22Rv1 (cell line): ENCODE measurements around the gene FRY.

ENCODE experiments used
- H3K27ac ChIP-seq: fragments of 450-650 bp; 2 replicates; pipeline ENCODE4 v1.5.1; 2017
- ZFX ChIP-seq: fragments of 450-650 bp; IDR thresholded peaks from 2 replicates; pipeline ENCODE4 v1.6.1; 2017; ENCODE audit warnings: antibody characterized with exemption, borderline replicate concordance
- TF ChIP-seq, protein P1 (sequence below): fragments of 450-650 bp; IDR thresholded peaks from 2 replicates; pipeline ENCODE4 v1.5.1; 2017; ENCODE audit warnings: mild to moderate bottlenecking

Gene FRY

DNA sequence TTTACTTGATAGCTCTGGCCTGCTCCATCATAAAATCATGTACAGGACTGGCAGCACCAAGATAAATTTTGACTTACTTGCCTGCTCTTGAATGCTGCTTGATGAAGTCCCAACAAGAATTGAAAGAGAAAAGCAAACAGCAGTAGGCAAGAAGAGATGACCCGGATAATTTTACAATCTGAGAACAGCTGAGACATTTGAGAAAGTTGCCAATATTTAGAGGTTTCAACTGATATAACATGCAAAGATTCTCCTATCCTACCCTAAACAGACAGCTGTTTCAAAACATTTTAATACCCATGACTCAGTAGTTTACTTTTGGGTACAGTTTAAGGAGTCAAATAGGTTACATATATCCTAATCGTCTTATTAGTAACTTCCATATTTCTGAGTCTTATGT lies 5.9 kb downstream of the FRY start:
- H3K27ac ChIP-seq, result peak overlapping the region; percentile 51
- TF ChIP-seq ZFX, result no peak
- TF ChIP-seq, protein P1, sequence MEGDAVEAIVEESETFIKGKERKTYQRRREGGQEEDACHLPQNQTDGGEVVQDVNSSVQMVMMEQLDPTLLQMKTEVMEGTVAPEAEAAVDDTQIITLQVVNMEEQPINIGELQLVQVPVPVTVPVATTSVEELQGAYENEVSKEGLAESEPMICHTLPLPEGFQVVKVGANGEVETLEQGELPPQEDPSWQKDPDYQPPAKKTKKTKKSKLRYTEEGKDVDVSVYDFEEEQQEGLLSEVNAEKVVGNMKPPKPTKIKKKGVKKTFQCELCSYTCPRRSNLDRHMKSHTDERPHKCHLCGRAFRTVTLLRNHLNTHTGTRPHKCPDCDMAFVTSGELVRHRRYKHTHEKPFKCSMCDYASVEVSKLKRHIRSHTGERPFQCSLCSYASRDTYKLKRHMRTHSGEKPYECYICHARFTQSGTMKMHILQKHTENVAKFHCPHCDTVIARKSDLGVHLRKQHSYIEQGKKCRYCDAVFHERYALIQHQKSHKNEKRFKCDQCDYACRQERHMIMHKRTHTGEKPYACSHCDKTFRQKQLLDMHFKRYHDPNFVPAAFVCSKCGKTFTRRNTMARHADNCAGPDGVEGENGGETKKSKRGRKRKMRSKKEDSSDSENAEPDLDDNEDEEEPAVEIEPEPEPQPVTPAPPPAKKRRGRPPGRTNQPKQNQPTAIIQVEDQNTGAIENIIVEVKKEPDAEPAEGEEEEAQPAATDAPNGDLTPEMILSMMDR, result no peak

DNA sequence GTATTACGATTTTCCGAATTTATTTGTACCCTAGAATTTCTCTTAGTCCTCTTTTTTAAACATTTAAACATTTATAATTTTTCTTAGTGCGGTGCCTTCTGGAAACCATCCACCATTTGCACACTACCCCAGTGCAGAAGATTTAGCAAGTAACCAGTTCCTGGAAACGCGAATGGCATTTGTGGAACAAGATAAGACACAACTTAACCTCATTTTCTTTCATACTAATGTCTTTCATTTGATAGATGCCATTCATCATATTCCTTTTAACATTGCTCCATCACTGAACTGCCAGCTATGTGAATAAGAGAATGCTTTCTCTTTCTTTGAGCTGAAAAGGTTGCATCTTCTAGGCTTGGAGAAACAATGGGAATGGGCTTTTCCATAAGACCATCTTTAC lies 6.8 kb downstream of the FRY start:
- TF ChIP-seq, protein P1, result no peak
- TF ChIP-seq ZFX, result no peak
- H3K27ac ChIP-seq, result peak overlapping the region; percentile 59; the same call in 1 of the 2 replicates

DNA sequence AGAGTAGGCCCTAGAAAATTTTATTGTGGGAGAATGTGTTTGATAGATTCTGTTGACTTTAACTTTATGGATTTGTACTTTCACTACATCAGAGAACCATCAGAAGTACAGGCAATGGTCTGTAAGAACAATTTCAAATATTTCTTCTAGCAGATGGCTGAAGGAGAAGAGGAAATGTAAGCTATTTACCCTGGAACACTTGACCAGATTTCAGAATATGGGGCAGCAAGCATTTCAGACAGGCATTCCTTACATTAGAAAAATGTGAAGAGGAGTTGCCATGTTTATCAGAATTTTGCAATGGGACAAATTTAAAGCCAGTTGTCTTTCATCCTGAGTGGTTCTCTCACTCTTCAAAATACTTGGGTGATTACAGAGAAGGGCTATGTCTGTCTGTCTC lies 7.5 kb downstream of the FRY start:
- H3K27ac ChIP-seq, result peak overlapping the region; percentile 59; the same call in 1 of the 2 replicates
- TF ChIP-seq, protein P1, result no peak
- TF ChIP-seq ZFX, result no peak

DNA sequence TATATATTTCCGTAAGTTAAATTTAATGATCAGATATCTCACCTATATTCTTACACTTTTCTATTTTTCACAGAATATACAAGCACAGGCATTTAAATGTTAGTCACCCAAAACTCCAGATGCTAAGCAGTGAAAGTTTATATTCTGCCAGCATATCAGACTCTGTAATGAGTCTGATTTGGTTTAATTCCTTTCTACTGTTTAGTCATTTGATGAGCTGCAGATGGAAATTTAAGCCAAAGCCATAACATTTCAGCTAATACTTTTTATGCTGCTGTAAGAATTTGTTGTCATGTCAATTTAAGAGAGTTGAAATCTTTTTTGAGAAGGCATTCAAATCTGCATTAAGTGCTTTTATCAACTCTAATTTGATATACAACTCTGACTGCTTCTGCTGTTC lies 8.0 kb downstream of the FRY start:
- no peak for TF ChIP-seq ZFX
- TF ChIP-seq, protein P1, result no peak
- H3K27ac ChIP-seq, result peak overlapping the region; percentile 59

DNA sequence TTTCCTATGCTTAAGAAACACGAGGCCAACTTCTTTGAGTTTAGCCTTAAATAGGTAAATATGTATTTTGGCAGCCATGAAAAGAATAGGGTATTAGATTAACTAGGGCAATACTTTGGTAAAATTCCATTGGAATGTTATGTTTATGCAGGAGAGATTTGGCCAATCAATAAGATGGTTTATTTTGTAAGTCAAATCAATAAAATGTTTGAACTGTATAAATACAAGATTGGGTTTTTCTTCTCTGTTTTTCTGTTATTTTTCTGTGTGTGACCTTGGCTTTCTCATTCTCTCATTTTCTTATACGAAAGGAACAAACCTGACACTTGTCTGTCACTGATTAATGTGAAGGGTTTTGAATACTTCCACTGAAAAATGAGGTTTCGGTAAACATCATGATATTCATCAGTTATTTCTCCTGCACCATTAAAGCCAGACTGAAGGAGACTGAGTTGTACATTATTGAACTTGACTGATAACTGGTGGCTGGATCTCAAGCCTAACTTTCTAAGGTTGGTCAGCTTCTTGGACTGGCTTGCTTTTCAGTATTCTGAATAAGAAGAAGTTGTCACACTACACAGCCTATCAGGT lies 8.6 kb downstream of the FRY start:
- no peak for TF ChIP-seq ZFX
- TF ChIP-seq, protein P1, result no peak
- peak overlapping the region; percentile 59 for H3K27ac ChIP-seq

DNA sequence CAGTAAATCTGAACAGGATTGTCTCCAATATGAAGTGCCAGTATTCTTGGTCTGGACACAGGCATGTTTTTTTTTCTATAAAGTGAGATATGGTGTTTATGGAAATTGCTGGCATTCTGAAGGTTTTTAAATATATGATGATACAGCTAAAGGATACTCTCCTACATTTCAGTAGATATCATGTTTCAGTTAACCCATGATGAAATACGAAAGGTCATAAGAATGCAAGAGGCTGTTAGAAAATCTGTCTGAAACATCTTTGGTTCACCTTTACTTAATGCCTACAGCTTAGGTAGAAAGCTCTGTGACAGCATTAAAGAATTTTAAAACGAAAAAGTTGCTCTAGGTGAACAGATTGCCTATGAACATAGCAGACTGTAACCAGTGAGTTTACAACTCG lies 9.1 kb downstream of the FRY start:
- peak overlapping the region; percentile 59 for H3K27ac ChIP-seq
- no peak for TF ChIP-seq ZFX
- TF ChIP-seq, protein P1, result no peak

DNA sequence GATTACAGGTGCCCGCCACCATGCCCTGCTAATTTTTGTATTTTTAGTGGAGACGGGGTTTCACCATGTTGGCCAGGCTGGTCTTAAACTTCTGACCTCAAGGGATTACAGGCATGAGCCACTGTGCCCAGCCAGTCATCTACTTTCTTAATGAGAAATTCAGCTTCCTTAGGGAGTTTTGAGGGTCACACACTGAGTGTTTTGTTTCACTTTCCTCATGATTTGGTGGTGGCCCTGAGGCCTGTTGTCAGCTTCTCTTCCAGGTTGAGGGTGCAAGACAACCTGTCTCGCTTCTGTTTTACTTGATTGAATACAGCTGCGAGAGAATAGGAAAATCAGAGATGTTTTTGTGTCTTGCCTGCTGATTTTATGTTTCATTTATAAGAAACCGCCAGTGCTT lies 9.9 kb downstream of the FRY start:
- H3K27ac ChIP-seq, result no peak overlapping the region
- no peak for TF ChIP-seq ZFX
- TF ChIP-seq, protein P1, result no peak
